Central memory CD8-positive, alpha-beta T cell (primary cell): ENCODE results near the gene CALM3.

Experiments used
- ATAC-seq: fragments of 150-1000 bp; cut with Tn5 transposase; replicated peaks from 2 replicates; pipeline ENCODE4 v1.10.0; 2022; ENCODE audit warnings: mild to moderate bottlenecking, moderate FRiP score, moderate number of reproducible peaks; ENCODE audit not compliant: poor library complexity, severe bottlenecking; ENCODE audit errors: extremely low read depth
- DNase-seq, 2 donors: peaks; one replicate each; pipeline ENCODE4 v3.0.0; 2021; ENCODE audit warnings: low spot score in 2 of 2
- H3K27ac Mint-ChIP-seq: one replicate; pipeline ENCODE4 v1.8.0; 2022; ENCODE audit warnings: low read depth, mild to moderate bottlenecking, moderate library complexity, mixed read lengths
- H3K27me3 Mint-ChIP-seq: one replicate; pipeline ENCODE4 v1.8.0; 2022; ENCODE audit warnings: mixed read lengths
- H3K36me3 Mint-ChIP-seq: one replicate; pipeline ENCODE4 v1.8.0; 2022; ENCODE audit warnings: mild to moderate bottlenecking, moderate library complexity, mixed read lengths; ENCODE audit not compliant: insufficient read depth
- H3K4me1 Mint-ChIP-seq: one replicate; pipeline ENCODE4 v1.8.0; 2022; ENCODE audit warnings: mixed read lengths
- H3K4me3 Mint-ChIP-seq: one replicate; pipeline ENCODE4 v1.8.0; 2022; ENCODE audit warnings: mild to moderate bottlenecking, moderate library complexity, mixed read lengths
- H3K9me3 Mint-ChIP-seq: one replicate; pipeline ENCODE4 v1.8.0; 2022; ENCODE audit warnings: mixed read lengths

The CALM3 gene

GRCh38 chr19:46659151-46660007 is 58.2 kb downstream of the CALM3 start:
- H3K4me1 Mint-ChIP-seq, result peaks cover 22% of the 10 kb centered on the region
- peak overlapping the region; percentile 76 for H3K4me3 Mint-ChIP-seq
- peaks cover 46% of the 10 kb centered on the region for H3K27me3 Mint-ChIP-seq
- H3K27ac Mint-ChIP-seq, result no peak overlapping the region
- ATAC-seq (no peak), DNase-seq (no peak)
- H3K36me3 Mint-ChIP-seq, result peaks cover 3% of the 10 kb centered on the region
- H3K9me3 Mint-ChIP-seq, result no peaks in the 10 kb centered on the region

DNA sequence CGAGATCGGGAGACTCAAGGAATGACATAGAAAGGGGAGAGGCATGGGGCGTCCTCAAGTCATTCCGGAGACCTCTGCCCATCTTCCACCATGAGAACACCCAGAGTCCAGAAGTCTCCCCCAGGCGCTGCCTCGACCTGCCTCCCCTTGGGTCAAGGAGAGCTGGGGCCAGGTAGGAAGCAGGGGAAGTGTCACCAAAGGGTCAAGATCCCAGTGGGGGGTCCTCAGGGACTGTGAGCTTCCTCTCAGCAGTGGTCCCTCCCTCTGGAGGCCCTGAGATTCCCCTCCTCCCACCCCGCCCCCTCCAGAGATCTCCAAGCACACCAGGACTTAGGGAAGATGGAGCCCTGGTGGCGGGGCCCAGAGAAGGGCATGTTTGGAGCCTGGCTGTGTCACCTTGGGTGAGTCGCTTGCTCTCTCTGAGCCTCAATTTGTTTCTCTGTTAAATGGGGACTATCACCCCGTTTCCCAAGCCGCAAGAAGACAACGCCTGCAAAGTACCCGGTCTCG is 58.9 kb downstream of the CALM3 start:
- Mint-ChIP-seq H3K27ac (no peak overlapping the region), H3K27me3 (peaks cover 39% of the 10 kb centered on the region), H3K4me1 (peaks cover 22% of the 10 kb centered on the region), H3K9me3 (no peaks in the 10 kb centered on the region), H3K36me3 (peaks cover 3% of the 10 kb centered on the region), H3K4me3 (peak overlapping the region; percentile 76)
- DNase-seq, result no peak
- no peak for ATAC-seq
